K562 (cell line): Measurements from ENCODE around the gene SAFB. TPM values are rescaled to one million over a fixed set of nuclear protein-coding genes. Genes with fewer than 3 reads are reported as not detected.
A peak's percentile ranks its signal among the peaks of the same experiment; 100 is the strongest.

Source experiments
- ATAC-seq: fragments of 200-7000 bp; cut with Tn5 transposase; 3 replicates; pipeline ENCODE4 v1.9.1; 2020; ENCODE audit warnings: moderate library complexity
- BruUV-seq: library from RNA; stranded (reverse); fragments of 400-500 nt; replicated peaks from 2 replicates; lab custom pipeline; 2021; lab: Mats Ljungman, UMichigan
- CTCF ChIA-PET: fragments of 300-600 bp; formaldehyde crosslinking; extraction: SDS; loops from one replicate; lab custom pipeline; 2021; ENCODE audit warnings: low intra/inter-chr PET ratio; lab: Yijun Ruan, JAX
- POLR2A ChIA-PET: fragments of 300-600, 350-650 bp; sonication (Branson Sonifier 250); formaldehyde crosslinking; extraction: SDS; loops from one replicate; lab custom pipeline; 2021; ENCODE audit warnings: antibody characterized with exemption, inconsistent platforms; lab: Yijun Ruan, JAX
- DNase-seq, 4 experiments: peaks; one replicate each; pipeline versions ENCODE4 v3.0.0 to v3.0.0-alpha.2; 2011 to 2018; ENCODE audit warnings: low spot score in 3 of 4, mixed read lengths in 3 of 4; ENCODE audit errors: extremely low read depth in 1 of 4
- FAIRE-seq: peaks from 2 replicates; lab custom pipeline; 2011; peaks lifted over from hg19 to GRCh38; lab: Jason Lieb, UNC
- H2AFZ ChIP-seq: 2 replicates; pipeline ENCODE4 v1.6.0; 2011; ENCODE audit warnings: low read depth, low read length, control low read depth, inconsistent platforms
- H3K27ac ChIP-seq: fragments of 200-600 bp; 3 replicates; pipeline ENCODE4 v1.8.0; 2011; ENCODE audit warnings: low read depth, mild to moderate bottlenecking, control low read depth, inconsistent platforms, low read length, moderate library complexity, mixed read lengths; ENCODE audit errors: extremely low read depth
- H3K27me3 ChIP-seq, 2 experiments: fragments of 300-600 bp in 1 of 2; 2 replicates in 1 of 2; 3 replicates in 1 of 2; pipeline versions ENCODE4 v1.6.0 to v1.8.0; 2011; ENCODE audit warnings: inconsistent platforms in 2 of 2, low read length in 2 of 2, mild to moderate bottlenecking in 1 of 2, mixed read lengths in 1 of 2, moderate library complexity in 1 of 2; ENCODE audit not compliant: control insufficient read depth in 2 of 2, insufficient read depth in 2 of 2
- H3K36me3 ChIP-seq: fragments of 300-600 bp; 3 replicates; pipeline ENCODE4 v1.8.0; 2011; ENCODE audit warnings: mild to moderate bottlenecking, low read length, inconsistent platforms; ENCODE audit not compliant: control insufficient read depth, insufficient read depth
- H3K4me1 ChIP-seq, 2 experiments: fragments of 200-600 bp in 1 of 2; replicated peaks in 1 of 2; 2 replicates in 1 of 2; 3 replicates in 1 of 2; pipeline versions ENCODE4 v1.5.1 to v1.8.0; 2011; ENCODE audit warnings: inconsistent platforms in 2 of 2, low read length in 2 of 2, mild to moderate bottlenecking in 1 of 2, mixed read lengths in 1 of 2, moderate library complexity in 1 of 2; ENCODE audit not compliant: control insufficient read depth in 2 of 2, insufficient read depth in 2 of 2
- H3K4me2 ChIP-seq: 2 replicates; pipeline ENCODE4 v1.6.1; 2011; ENCODE audit warnings: low read length, control low read depth, inconsistent platforms, mixed read lengths; ENCODE audit not compliant: insufficient read depth
- H3K4me3 ChIP-seq: fragments of 200-600 bp; sonication (generic), shearing (Covaris generic); 2 replicates; pipeline ENCODE4 v1.5.1; 2016; ENCODE audit warnings: control low read depth, inconsistent platforms
- H3K79me2 ChIP-seq: fragments of 200-600 bp; 3 replicates; pipeline ENCODE4 v1.8.0; 2011; ENCODE audit warnings: low read length, inconsistent platforms; ENCODE audit not compliant: control insufficient read depth, insufficient read depth
- H3K9ac ChIP-seq, 2 experiments: 2 replicates each; pipeline versions ENCODE4 v1.6.0 to v1.6.1; 2011; ENCODE audit warnings: low read depth in 2 of 2, low read length in 2 of 2, control low read depth in 1 of 2, inconsistent platforms in 1 of 2, mild to moderate bottlenecking in 1 of 2, mixed read lengths in 1 of 2; ENCODE audit not compliant: insufficient read depth in 1 of 2
- H3K9me1 ChIP-seq: one replicate; pipeline ENCODE4 v1.6.0; 2011; ENCODE audit warnings: inconsistent platforms, mild to moderate bottlenecking, low read length, moderate library complexity; ENCODE audit not compliant: control insufficient read depth, insufficient read depth
- H3K9me3 ChIP-seq: replicated peaks from 2 replicates; pipeline ENCODE4 v1.5.1; 2011; ENCODE audit warnings: low read depth, low read length, inconsistent platforms; ENCODE audit not compliant: control insufficient read depth, insufficient read depth
- H4K20me1 ChIP-seq: replicated peaks from 2 replicates; pipeline ENCODE4 v1.6.1; 2011; ENCODE audit warnings: low read length, inconsistent platforms, mixed read lengths; ENCODE audit not compliant: control insufficient read depth, insufficient read depth
- CGGBP1 ChIP-seq: fragments of 250-450 bp; sonication (Bioruptor Pico); IDR thresholded peaks from 2 replicates; pipeline ENCODE4 v1.9.0; 2021; ENCODE audit warnings: mild to moderate bottlenecking
- CTBP1 ChIP-seq: fragments of 450-650 bp; IDR thresholded peaks from 2 replicates; pipeline ENCODE4 v1.6.1; 2016; ENCODE audit warnings: borderline replicate concordance
- HNRNPL ChIP-seq: fragments of 200-400 bp; formaldehyde crosslinking; IDR thresholded peaks from 2 replicates; pipeline ENCODE4 v1.6.1; 2017; ENCODE audit warnings: low read depth, mild to moderate bottlenecking, low read length
- MCM7 ChIP-seq, 2 experiments: fragments of 450-650 bp; IDR thresholded peaks; 2 replicates each; pipeline ENCODE4 v1.6.1; 2016 to 2018
- POLR2A ChIP-seq: fragments of 450-650 bp; conservative IDR thresholded peaks from 2 replicates; pipeline ENCODE4 v1.6.1; 2016
- POLR2AphosphoS5 ChIP-seq: IDR thresholded peaks from 2 replicates; pipeline ENCODE4 v1.6.1; 2011; ENCODE audit warnings: mild to moderate bottlenecking, low read depth, low read length, moderate library complexity; ENCODE audit not compliant: control insufficient read depth, insufficient read depth
- POLR2G ChIP-seq: fragments of 200-400 bp; formaldehyde crosslinking; IDR thresholded peaks from 2 replicates; pipeline ENCODE4 v1.6.1; 2017; ENCODE audit warnings: low read depth, mild to moderate bottlenecking, antibody characterized with exemption, low read length, moderate library complexity
- SUPT5H ChIP-seq: fragments of 450-650 bp; IDR thresholded peaks from 2 replicates; pipeline ENCODE4 v1.6.1; 2016
- TBL1XR1 ChIP-seq, 2 experiments: IDR thresholded peaks; 2 replicates each; pipeline ENCODE4 v1.6.1; 2012; ENCODE audit warnings: improper control_type of control experiment in 2 of 2, low read length in 2 of 2, mild to moderate bottlenecking in 1 of 2
- TCF15 ChIP-seq: fragments of 250-450 bp; sonication (Bioruptor Pico); IDR thresholded peaks from 2 replicates; pipeline ENCODE4 v1.8.0; 2022; ENCODE audit warnings: moderate library complexity, mild to moderate bottlenecking, inconsistent platforms
- ZNF311 ChIP-seq: fragments of 250-450 bp; sonication (Bioruptor Pico); IDR thresholded peaks from 2 replicates; pipeline ENCODE4 v1.4.0; 2020; ENCODE audit warnings: mild to moderate bottlenecking, moderate library complexity
- WGBS: fragments of 100-300 bp; shearing (Covaris generic); methylation state at CpG from one replicate; pipeline ENCODE4 v1.1.6; 2016; ENCODE audit warnings: low coverage, mixed read lengths; ENCODE audit not compliant: insufficient coverage; ENCODE audit errors: missing lambda C conversion rate; 5-methylcytosine and 5-hydroxymethylcytosine counted together
- in situ Hi-C: fragments of 300-500 bp; cut with MboI; formaldehyde crosslinking; loops from 4 replicates; pipeline ENCODE4 v1.15.0; 2018; ENCODE audit warnings: inconsistent platforms, mixed read lengths
- intact Hi-C: fragments of 100-400 bp; cut with micrococcal nuclease; formaldehyde crosslinking; loops from 2 replicates; pipeline ENCODE4 v1.14.2; 2022
- polyA plus RNA-seq, 8 experiments: library from polyadenylated mRNA; depleted of rRNA in 4 of 8; stranded (reverse) in 5 of 8; unstranded in 3 of 8; fragments of >200 nt; fragmentation: Nextera tagmentation in 2 of 8; fragmentation: Illumina TruSeq in 1 of 8; extraction: Ambion mirVana in 2 of 8; extraction: Trizol in 1 of 8; gene quantifications; 2 replicates each; pipeline versions ENCODE4 v1.2.1 to v1.2.3, GENCODE V29; 2011 to 2014; ENCODE audit warnings: inconsistent platforms in 1 of 8, missing spikeins in 1 of 8
- total RNA-seq, 7 experiments: library from RNA; depleted of rRNA in 6 of 7; stranded (reverse); fragments of >200 nt in 6 of 7; fragmentation: Illumina TruSeq in 2 of 7; extraction: Trizol in 2 of 7; gene quantifications; 2 replicates each; pipeline versions ENCODE4 v1.2.1 to v1.2.3, GENCODE V29; 2011 to 2021; ENCODE audit warnings: low replicate concordance in 1 of 7

SAFB gene
- total and polyA plus RNA-seq, 9 of the 15 experiments (the other 6 are each of a cell fraction or from before 2014, with no cell fraction given): 1.1 to 151 (median 83.1) TPM

GRCh38 chr19:5669212-5669611 is 46.3 kb downstream of the SAFB start:
- Histone ChIP-seq H3K4me3 (no peak overlapping the region), H3K27me3 (no peaks in the 10 kb centered on the region), H3K79me2 (no peaks in the 10 kb centered on the region), H3K4me1 (peaks cover 0 to 9% of the 10 kb centered on the region in 2 experiments; a peak in 2 of 5 replicates), H3K27ac (no peak overlapping the region), H3K9ac (no peak overlapping the region), H3K9me3 (no peaks in the 10 kb centered on the region), H3K9me1 (peaks cover 2% of the 10 kb centered on the region), H2AFZ (no peak overlapping the region), H3K4me2 (no peak overlapping the region), H3K36me3 (peaks cover 57% of the 10 kb centered on the region), H4K20me1 (no peaks in the 10 kb centered on the region; the same call in 1 of the 2 replicates)
- TF ChIP-seq CGGBP1: no peak
- TF ChIP-seq POLR2G: peak; percentile 48; the same call in 1 of the 2 replicates
- TF ChIP-seq SUPT5H: peak; percentile 27; the same call in 1 of the 2 replicates
- TF ChIP-seq ZNF311 (CRISPR knock-in tag): no peak
- peak; percentile 39; the same call in 1 of the 2 replicates for TF ChIP-seq POLR2A
- no peak for TF ChIP-seq MCM7 (IDR thresholded peaks at IDR 0.05)
- no peak for TF ChIP-seq HNRNPL
- TF ChIP-seq POLR2AphosphoS5: peak; percentile 57; the same call in 1 of the 2 replicates
- TF ChIP-seq CTBP1: no peak
- no peak for TF ChIP-seq TCF15 (CRISPR knock-in tag)
- no peak for TF ChIP-seq TBL1XR1 (IDR thresholded peaks at IDR 0.05; ENCODE audit: low read length in 2 of 2)
- intact Hi-C loops: no loop called here
- in situ Hi-C loops: no loop called here
- ChIA-PET POLR2A (interaction anchor here (1.1 kb wide), 1 partner anchor 8 kb away, joined by 3 read pairs; no protein-coding TSS in a partner anchor), CTCF (interaction anchor here (0.6 kb wide), 1 partner anchor 12 kb away, joined by 6 read pairs; the partner anchor contains the start of gene HSD11B1L)
- no peak for DNase-seq
- BruUV-seq: no TSS peak
- 81% methylated on average over 11 of the region's 11 CpGs for WGBS
- FAIRE-seq: no peak
- no peak; the same call in 1 of the 3 replicates for ATAC-seq
